EH (cell line): Measurements from ENCODE around the gene NFATC1.

Source experiments
- DNase-seq: peaks from one replicate; pipeline ENCODE4 v3.0.0-alpha.2; 2015; ENCODE audit warnings: low read depth

NFATC1 gene

GRCh38 chr18:79457239-79457638, 61.5 kb downstream of the NFATC1 start:
- no peak for DNase-seq

DNA sequence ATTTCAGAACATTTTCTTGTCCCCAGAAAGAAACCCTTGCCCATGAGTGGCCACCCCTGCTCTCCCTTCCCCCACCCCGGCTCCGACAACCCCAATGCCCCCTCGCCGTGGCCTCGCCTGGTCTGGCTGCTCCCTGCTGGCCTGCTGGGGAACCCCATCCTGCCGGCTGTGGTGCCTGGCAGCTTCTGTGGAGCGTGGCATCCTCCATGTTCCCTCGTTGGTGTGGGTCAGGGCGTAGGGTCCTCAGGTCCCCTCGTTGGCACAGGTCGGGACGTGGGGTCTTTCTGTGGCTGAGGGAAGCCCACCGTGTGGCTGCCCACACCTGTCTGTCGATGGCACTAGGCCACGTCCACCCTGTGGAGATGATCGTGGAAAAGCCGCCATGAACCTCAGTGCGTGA, 61.9 kb downstream of the NFATC1 start:
- DNase-seq, result no peak

DNA sequence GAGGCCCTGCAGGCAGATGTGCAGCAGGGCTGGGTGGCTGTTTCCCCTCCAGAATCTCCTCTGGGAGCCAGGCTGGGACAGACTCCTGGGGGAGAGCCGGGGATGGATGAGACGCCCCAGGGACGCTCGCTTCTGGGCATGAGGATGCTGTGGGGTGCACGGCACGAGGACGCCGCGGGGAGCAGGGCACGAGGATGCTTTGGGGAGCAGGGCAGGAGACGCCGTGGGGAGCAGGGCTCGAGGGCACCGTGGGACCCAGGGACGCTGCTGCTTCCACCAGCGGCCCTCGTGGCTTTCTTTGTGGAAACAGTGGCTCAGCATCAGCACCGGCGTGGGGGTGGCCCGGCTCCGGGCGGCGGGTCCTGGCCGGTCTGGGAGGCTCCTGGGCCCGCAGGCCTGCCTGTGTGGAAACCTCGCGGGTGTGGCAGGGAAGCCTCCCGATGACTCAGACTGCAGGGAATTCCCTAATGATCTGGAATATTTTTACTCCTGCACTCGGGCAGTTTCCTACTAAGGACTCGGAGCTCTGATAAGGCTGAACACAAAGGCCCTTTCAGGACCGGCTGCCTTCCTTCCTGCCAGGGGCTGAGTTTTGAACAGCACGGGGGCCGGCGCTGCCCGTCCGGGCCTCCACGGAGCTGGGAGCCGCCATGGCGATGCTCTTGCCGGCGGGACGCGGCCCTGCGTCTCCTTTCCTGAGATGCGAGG, 62.6 kb downstream of the NFATC1 start:
- DNase-seq, result peak; percentile 88

GRCh38 chr18:79458917-79459803, 63.4 kb downstream of the NFATC1 start:
- DNase-seq, result no peak

DNA sequence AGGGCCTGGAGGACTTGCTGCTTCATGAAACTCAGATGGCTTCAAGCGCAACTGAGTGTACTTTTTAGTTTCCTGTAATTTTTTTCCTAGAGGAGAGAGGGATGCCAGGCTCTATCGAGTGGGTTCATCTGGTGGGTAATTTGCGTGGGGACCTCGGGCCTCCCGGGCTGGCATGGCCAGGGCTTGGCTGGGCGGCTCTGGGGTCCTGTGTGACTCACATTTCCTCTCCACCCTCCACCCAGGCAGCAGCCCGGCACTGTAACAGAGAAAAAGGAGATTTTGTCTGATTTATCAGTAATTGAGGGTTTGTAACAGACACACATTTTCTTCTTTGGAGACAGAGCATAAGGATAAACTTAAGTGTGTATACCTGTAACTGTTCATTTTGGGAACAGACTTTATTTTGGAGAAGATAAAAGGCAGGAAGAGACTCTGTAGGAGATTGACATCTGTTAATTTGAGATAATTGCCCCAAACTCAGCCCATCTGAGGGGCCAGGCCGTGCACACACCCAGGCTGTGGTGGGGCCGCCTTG, 64.3 kb downstream of the NFATC1 start:
- no peak for DNase-seq

DNA sequence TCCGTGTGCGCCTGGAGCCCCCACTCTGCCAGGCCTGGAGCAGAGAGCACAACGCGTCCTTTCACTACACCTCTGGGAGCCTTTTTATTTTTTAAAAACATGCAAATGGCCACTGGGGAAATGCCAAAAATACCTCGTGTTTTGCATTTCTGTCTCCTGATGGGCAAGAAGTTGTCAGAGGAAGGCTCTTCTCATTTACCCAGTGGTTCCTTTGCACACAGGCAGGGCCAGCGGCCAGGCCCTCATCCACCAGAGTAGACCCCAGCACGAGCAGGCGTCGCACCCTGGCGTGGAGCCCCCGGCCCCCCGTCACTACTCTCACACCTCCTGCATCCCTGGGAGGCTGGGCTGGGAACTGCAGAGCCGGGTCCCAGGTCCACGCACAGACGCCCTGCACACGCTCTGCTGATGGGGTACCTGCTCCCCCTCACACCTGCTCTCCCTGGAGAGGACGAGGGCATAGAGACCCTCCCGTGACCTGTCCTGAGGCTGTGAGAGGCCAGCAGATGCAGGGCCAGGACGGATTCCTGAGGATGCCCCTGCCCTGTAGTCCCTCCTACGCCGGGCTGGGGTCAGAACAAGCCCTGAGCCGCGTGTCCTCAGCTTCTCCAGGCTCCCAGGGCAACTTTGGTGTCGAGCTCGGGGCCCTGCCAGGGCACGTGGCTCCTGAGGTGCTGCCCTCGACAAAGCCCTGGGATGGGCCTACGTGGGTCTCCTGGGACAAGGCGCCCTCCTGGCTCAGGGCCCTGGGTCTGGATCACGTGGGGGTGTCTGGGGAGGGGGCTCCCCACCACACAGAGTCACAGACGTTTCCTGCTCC, 65.0 kb downstream of the NFATC1 start:
- peak; percentile 43 for DNase-seq

DNA sequence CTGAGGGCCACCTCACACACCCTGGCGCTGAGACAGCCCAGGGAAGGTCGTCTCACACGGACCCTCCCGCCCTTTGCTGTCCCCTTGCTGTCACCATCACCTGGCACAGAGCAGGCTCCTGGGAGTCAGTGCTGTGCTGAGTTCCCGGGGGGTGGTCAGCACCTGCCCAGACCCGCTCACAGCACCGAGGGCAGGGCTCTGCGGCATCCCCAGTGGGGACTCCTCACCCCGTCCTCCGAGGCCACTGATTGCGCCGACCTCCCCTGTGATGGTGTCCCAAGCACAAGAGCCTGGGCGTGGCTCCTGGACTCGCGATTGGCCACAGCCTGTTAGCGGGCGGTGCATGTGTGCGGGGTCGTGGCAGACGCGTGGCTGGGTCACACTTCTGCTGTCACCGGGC, 65.9 kb downstream of the NFATC1 start:
- DNase-seq, result no peak

DNA sequence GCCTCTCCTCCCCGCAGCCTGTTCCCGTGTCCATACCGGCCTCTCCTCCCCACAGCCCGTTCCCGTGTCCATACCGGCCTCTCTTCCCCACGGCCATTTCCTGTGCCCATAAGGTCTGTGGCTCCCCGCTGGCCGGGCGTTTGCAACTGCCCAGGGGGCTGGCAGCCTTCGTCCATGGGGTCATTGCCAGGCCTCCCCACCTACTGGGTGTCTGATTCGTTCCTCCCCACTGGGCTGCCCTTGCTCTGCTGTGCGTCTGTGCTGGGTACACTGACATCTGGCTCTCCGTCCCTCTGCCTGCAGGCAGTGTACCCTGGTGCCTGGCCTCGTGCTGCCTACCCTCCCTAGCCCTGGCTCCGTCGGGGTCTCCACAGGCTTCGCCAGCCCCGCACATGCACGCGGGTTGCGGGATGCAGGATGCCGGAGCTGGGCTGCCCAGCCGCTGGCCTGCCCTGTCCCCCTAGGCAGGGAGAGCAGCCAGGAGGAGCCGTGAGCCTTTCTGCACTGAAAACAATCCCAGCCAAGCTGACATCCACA, 67.8 kb downstream of the NFATC1 start:
- DNase-seq, result no peak

DNA sequence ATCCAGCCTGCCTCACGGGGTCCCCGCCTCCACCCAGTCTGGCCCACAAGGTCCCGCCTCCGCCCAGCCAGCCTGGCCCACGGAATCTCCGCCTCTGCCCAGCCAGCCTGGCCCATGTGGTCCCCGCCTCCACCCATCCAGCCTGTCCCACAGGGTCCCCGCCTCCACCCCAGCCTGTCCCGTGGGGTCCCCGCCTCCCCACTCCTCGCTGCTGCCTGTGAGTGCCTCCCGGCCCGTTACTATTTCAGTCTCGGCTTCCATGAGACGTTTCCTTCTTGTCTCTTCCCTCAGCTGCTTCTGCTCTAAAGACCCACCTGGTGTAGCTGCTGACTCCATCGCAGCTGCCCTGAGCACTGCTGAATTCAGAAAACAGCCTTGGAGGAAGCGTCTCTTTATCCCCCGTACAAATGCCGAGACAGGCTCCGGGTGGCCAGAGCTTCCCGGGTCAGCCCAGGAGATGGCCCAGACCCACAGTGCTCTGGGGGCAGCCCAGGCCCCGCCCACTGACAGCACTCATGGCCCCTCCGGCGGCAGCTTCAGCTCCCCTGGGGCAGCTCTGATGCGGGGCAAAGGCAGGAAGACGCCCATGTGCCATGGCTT, 69.8 kb downstream of the NFATC1 start:
- DNase-seq, result no peak

DNA sequence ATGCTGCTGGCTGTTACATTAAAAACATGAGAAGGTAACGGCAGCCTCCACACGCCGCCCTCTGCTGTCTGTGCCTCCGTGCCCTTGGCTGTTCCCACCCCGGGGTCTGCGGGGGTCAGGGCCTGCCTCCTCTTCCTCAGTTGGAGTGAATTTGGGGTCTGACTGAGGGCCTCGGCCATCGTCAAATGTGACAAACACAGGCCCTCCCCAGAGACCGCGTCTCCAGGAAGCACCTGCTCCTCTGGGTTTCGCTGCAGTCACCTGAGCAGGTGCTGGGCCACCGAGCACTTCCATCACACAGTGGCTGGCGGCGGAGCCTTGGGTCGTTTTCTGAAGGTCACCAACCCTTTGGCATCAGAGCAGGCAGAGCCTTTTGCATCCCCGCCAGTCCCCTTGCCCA, 70.9 kb downstream of the NFATC1 start:
- DNase-seq, result no peak

- no peak for DNase-seq
Observed at GRCh38 chr18:79467126-79467525, 71.4 kb downstream of the NFATC1 start.

DNA sequence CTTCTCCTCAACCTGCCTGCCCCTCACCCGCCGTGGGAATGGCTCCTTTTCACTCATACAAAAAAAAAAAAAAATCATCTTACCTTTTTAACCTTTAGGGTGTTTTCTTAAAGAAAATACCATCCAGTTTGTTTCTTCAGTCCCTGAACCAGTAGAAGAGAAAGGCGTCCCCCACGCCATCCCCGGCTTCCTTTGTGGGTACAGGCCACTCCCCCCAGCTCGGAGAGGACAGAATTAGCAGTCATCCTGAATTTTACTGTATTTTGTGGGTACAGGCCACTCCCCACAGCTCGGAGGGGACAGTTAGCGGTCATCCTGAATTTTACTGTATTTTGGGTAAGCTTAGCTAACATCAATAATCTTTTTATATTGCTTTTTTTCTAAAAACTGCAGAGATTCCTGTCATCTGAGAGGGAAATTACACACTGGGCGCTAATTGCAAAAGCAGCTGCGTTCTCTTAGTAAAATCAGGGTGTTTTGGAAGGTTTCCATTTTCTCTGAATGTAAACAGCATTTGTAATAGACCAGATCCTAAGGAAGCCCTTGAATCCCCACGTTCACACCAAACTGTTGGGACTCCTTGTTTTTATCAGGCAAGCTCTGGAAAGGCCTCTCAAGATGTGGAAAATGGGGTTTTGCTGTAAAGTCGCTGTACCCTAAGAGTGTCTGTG, 72.5 kb downstream of the NFATC1 start:
- no peak for DNase-seq

DNA sequence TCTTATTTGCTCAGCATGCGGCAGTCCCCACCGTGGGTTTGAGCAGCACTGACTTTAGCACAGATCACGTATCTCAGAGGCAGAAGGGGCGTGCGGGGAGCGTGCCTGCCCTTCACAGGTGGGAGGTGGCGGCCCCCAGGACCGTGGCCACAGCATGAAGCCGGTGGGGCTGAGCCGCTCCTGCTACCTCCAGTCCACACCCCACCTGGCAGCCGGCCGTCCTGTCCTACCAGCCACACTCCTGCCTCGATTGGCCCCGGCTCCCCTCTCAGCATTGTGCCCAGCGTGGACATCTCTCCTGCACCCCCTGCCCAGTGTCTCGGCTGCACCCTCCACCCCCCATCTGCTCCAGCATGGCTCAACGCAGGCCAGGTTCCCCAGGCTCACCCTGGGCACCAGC, 73.6 kb downstream of the NFATC1 start:
- no peak for DNase-seq

DNA sequence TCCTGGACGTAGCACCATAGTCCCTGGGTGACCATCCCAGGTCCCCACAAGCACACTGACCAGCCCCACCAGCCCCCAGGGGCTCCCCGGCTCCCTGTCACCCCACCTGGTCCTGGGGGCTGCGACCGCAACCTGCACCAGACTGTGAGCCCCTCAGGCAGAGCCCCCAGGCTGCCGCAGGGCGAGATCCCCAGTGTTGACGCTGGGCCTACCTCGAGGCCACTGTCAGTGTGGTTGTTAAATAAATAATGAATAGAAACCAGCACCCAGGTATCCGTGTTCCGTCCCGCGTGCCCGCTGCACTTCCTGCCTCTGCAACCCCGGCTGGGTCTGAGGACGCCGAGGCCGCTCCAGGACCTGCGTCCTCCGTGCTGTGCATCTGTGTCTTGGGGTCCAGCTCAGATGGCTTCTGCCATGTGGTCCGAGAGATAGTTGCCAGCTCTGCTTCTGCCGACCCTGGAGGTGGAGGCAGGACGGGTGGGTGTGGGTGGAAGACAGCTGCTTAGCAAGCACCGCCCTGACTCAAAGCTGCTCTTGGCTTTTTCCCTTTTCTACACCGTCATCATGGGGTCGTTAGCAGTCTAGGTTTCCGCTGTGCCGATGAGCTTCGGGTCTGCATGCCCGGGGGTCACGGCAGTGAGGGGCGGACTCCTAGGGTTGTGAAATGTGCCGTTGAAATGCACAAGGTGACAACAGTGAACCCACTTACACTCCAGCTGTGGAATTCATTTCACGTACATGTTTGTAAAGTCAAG, 74.2 kb downstream of the NFATC1 start:
- no peak for DNase-seq

DNA sequence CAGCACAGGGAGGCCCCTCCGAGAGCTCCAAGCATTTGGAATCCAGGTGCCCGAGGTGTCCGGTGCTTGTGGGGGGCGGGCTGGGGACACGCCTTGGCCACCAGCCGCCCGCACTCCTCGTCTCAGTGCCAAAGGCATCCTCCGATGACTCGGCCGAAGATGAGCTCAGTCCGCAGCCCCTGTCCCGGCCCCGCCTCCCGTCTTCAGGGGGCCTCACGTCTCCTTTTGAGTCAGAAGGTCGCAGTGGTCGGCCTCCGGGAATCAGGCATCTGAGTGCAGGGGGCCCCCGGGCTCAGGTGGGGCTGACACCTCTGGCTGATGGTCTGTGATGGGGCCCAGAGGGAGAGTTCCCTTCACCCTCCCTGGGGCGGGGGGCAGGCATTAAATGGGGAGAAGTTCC, 74.8 kb downstream of the NFATC1 start:
- DNase-seq, result no peak

- no peak for DNase-seq
Observed at GRCh38 chr18:79471046-79471445, 75.3 kb downstream of the NFATC1 start.

- no peak for DNase-seq
Observed at GRCh38 chr18:79471597-79471996, 75.9 kb downstream of the NFATC1 start.

DNA sequence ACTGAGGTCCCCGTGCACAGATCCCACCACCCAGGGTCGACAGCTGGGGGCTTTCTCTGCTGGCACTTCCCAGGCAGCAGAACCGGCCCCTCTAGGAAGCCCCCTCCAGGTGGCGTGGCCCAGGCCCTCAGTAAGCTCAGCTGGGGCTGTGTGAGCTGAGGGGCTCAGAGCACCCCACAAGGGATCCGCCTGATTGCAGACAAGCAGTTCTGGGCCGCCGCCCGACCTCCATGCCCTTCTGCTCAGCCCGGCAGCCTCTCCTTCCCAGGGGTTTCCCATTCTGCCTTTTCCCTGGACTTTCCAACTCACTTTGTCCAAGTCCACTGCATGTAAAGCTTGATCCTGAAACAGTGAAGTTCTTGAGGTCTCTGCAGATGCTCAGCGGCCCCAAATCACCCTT, 76.4 kb downstream of the NFATC1 start:
- DNase-seq, result no peak

GRCh38 chr18:79472946-79473345, 77.2 kb downstream of the NFATC1 start:
- no peak for DNase-seq
